Measurements from ENCODE around the gene C2orf69. TPM values are rescaled to one million over a fixed set of nuclear protein-coding genes. Genes with fewer than 3 reads are reported as not detected.

The C2orf69 gene
- total and polyA plus RNA-seq, 12 donors, result 4.4 to 11.4 (median 7.7) TPM

DNA sequence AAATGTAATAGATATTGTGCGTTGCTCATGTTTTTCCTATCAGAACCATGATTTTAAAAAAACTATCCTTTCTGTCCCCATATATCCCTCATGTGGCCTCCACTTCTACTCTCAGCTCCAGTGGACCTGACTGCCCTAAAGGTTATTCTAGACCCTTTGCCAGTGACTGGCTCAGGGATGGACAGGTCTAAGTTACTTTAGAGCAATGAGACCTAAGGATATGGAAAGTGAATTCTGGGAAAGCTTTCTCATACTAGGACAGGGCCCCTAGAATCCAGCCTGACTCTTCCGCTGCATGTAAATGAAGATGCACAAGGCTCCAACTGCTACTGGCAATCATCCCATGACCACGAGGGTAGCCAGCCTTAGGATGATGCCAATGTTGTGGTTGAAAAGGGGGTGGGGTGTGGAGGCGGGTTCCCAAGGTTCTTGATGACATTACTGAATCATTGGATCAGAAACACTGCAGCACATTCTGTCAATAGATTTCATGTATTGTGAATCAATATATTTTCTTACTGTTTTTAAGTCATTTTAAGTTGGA is 21.3 kb downstream of the C2orf69 start:
- DNase-seq (no peak), ATAC-seq (no peak)
- Histone ChIP-seq H3K27me3 (no peaks in the 10 kb centered on the region), H3K4me3 (no peak overlapping the region), H3K27ac (no peak overlapping the region), H3K4me1 (no peaks in the 10 kb centered on the region), H3K36me3 (peaks cover 0 to 86% (median 12%) of the 10 kb centered on the region in 9 donors), H3K9me3 (no peaks in the 10 kb centered on the region)
- TF ChIP-seq, protein P1, sequence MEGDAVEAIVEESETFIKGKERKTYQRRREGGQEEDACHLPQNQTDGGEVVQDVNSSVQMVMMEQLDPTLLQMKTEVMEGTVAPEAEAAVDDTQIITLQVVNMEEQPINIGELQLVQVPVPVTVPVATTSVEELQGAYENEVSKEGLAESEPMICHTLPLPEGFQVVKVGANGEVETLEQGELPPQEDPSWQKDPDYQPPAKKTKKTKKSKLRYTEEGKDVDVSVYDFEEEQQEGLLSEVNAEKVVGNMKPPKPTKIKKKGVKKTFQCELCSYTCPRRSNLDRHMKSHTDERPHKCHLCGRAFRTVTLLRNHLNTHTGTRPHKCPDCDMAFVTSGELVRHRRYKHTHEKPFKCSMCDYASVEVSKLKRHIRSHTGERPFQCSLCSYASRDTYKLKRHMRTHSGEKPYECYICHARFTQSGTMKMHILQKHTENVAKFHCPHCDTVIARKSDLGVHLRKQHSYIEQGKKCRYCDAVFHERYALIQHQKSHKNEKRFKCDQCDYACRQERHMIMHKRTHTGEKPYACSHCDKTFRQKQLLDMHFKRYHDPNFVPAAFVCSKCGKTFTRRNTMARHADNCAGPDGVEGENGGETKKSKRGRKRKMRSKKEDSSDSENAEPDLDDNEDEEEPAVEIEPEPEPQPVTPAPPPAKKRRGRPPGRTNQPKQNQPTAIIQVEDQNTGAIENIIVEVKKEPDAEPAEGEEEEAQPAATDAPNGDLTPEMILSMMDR (IDR thresholded peaks at IDR 0.05), result no peak
- 80% methylated on average over 4 of the region's 4 CpGs for WGBS, 2 donors
- intact Hi-C loops (cut with DNase I), result no loop called here

DNA sequence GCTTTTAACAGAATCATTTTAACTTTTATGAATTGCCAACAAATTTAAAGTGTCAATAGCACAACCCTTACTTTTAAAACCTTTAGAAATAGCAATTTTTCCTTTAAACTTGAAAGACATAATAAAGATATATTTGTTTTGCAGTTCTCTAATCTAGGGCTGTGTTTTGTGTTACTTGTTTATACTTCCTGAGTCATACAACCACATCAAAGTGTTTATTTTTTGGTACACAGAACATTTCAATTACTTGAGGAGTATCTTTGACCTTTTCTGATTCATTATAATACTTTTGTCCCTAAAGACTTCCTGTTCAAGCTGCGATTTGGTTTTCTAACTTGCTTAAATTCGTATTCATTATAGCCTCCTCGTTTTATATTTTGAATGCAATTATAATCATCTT is 22.4 kb downstream of the C2orf69 start:
- Histone ChIP-seq H3K36me3 (peaks cover 0 to 94% (median 15%) of the 10 kb centered on the region in 9 donors), H3K4me3 (no peak overlapping the region), H3K9me3 (no peaks in the 10 kb centered on the region), H3K27me3 (no peaks in the 10 kb centered on the region), H3K27ac (no peak overlapping the region), H3K4me1 (no peaks in the 10 kb centered on the region)
- TF ChIP-seq, protein P1 (IDR thresholded peaks at IDR 0.05), result no peak
- 82 to 87% methylated on average over 3 of the region's 3 CpGs for WGBS, 2 donors
- intact Hi-C loops (cut with DNase I), result no loop called here
- no peak for ATAC-seq
- no peak for DNase-seq

DNA sequence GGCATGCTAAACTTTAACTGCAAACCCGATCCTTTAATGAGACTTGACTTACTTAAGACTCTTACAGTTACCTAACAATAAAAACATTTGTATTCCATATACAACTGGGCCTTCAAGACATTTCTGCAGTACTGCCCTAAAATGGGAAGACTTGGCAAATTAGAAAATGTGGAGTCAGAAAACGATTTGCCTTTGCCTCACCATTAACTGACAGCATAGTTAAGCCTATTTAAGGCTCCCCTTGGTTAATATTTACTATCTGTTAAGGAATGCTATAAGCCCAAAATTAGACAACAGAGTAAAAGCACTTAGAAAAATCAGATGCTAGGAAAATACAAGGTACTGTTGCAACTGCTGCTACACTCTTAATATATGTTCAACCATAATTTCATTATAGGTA is 25.5 kb downstream of the C2orf69 start:
- ATAC-seq, result no peak
- intact Hi-C loops (cut with DNase I), result no loop called here
- TF ChIP-seq, protein P1 (IDR thresholded peaks at IDR 0.05), result no peak
- Histone ChIP-seq H3K4me3 (no peak overlapping the region), H3K27me3 (no peaks in the 10 kb centered on the region), H3K9me3 (no peaks in the 10 kb centered on the region), H3K4me1 (no peaks in the 10 kb centered on the region), H3K36me3 (peaks cover 0 to 97% (median 18%) of the 10 kb centered on the region in 9 donors), H3K27ac (no peak overlapping the region)
- DNase-seq, result no peak
- WGBS, 2 donors, result 78 to 83% methylated on average over 2 of the region's 2 CpGs

DNA sequence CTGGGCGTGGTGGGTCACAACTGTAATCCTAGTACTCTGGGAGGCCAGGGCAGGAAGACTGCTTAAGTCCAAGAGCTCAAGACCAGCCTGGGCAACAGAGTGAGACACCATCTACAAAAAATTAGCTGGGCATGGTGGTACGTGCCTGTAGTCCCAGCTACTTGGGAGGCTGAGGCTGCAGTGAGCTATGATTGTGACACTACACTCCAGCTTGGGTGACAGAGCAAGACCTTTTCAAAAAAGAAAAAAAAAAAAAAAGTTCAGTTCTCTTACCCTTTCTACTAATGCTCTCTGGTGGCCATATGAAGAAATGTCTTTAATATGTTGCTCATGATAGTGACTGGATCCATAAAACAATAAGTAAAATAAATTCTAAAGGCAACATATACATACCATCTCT is 29.3 kb downstream of the C2orf69 start:
- no peak for ATAC-seq
- 90 to 96% methylated on average over 2 of the region's 2 CpGs for WGBS, 2 donors
- no peak overlapping the region for H3K27ac ChIP-seq
- peaks cover 0 to 96% (median 11%) of the 10 kb centered on the region in 9 donors for H3K36me3 ChIP-seq
- no peak overlapping the region for H3K4me3 ChIP-seq
- no peak for DNase-seq
- no peaks in the 10 kb centered on the region for H3K9me3 ChIP-seq
- intact Hi-C loops (cut with DNase I), result no loop called here
- H3K27me3 ChIP-seq, result no peaks in the 10 kb centered on the region
- H3K4me1 ChIP-seq, result no peaks in the 10 kb centered on the region
- TF ChIP-seq, protein P1 (IDR thresholded peaks at IDR 0.05), result peak in 5 of 9 donors; percentile 7 to 25 (median 22)
